ENCODE measurements around the gene GALNT14.

GRCh38 chr2:31097962-31098613, 40.2 kb downstream of the GALNT14 start:
- TF ChIP-seq CTCF (IDR thresholded peaks at IDR 0.05) (no peak), EZH2 (IDR thresholded peaks at IDR 0.05; ENCODE audit: borderline replicate concordance, insufficient read depth, low read depth, low read length, poor library complexity, severe bottlenecking) (no peak)

Data from B cell (primary cell).